ENCODE data around the gene FHIT.

FHIT gene

DNA sequence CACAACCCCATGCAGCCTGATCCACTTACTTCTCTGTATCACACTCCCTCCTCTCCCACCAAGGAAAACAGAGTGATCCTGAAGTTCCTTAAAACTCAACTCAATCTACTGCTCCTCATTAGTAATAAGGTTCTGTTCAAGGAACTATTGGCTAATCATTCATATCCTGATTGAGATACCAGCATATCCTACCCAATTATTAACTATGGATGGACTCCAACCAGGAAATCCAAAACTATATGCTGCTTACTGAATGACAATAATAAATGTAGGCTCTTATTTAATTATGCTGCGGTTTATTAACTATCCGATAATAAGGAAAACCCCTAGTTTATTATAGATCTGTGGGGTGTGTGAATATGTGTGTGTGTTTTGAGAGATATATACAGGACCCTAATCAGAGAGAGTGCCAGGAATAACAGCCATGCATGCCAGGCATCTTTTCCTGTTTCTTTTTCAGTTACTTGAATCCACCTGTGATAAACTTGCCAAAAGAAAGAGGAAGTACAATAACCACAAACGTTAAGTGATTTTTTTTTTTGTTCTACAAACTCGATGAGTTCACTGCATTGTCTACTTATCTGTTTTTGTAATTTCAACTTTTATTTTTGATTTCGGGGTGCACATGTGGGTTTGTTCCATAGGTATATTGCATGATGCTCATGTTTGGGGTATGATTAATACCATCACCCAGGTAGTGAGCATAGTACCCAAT lies 1169.7 kb downstream of the FHIT start:
- peaks cover 8% of the 10 kb centered on the region for H3K9me3 Mint-ChIP-seq
- H3K4me3 Mint-ChIP-seq: no peak overlapping the region
- intact Hi-C loops (cut with micrococcal nuclease): no loop called here
- no peaks in the 10 kb centered on the region for H3K27me3 Mint-ChIP-seq
- H3K27ac Mint-ChIP-seq: no peak overlapping the region
- H3K4me1 Mint-ChIP-seq (ENCODE audit: low read depth): peaks cover 9% of the 10 kb centered on the region
- no peaks in the 10 kb centered on the region for H3K36me3 Mint-ChIP-seq (ENCODE audit: low read depth)

DNA sequence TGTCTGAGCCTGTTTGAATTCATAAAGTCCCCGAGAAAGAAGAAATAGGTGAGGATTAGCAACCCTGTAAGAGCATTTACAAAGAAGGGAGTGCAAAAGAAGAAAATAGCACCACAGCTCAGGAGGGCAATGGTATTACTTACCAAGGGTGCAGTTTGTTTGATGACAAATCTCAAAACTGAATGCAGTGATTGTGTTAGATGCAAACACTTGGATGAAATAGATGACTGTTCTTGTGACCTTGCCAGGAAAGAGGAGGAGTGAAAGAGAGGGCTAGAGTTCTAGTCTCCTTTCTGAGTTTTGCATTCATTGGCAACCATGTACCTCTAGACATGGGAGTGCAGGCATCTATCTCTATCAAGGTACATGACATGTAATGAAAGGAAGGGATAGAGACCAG lies 1170.6 kb downstream of the FHIT start:
- Mint-ChIP-seq H3K4me1 (ENCODE audit: low read depth) (peaks cover 18% of the 10 kb centered on the region), H3K27me3 (no peaks in the 10 kb centered on the region), H3K9me3 (no peaks in the 10 kb centered on the region), H3K27ac (no peak overlapping the region), H3K4me3 (no peak overlapping the region), H3K36me3 (ENCODE audit: low read depth) (no peaks in the 10 kb centered on the region)
- intact Hi-C loops (cut with micrococcal nuclease): no loop called here

DNA sequence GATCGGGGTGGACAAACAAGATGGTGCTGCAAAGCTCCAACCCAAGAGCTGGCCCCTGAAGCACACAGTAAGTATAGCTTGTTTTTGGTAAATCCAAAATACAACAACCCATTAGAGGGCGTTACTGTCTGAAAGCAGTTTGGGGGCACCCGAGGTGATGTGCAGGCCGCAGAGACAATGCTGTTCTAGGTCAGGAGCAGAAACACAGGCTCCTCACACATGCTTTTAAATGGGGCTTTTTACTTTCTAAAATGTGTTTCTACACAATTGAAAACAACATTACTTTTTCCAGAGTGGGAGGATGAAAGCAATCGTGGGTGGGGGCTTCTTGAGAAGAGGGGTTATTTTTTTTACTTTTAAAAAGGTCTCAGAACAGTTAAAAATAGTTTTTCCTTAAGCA lies 1172.2 kb downstream of the FHIT start:
- Mint-ChIP-seq H3K9me3 (no peaks in the 10 kb centered on the region), H3K27me3 (no peaks in the 10 kb centered on the region), H3K27ac (no peak overlapping the region), H3K4me3 (no peak overlapping the region), H3K4me1 (ENCODE audit: low read depth) (peaks cover 18% of the 10 kb centered on the region), H3K36me3 (ENCODE audit: low read depth) (no peaks in the 10 kb centered on the region)
- intact Hi-C loops (cut with micrococcal nuclease): no loop called here

DNA sequence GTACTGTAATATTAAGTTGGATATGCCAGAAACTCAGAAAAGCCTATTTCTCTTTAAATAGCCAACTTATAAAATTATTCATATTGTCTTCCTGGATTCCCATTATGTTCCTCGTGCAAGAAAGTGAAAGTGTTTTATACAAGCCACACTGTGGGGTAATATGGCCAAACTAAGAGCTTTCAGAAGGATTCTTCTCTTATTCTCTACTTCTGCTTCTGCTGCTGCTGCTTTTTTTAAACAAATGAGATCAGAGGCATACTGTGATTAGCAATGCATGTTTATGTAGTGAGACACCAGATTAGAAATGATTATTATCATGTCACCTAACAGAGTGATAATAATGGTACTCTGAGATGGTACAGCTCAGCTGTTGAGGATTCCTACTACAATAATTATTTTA lies 1174.9 kb downstream of the FHIT start:
- H3K36me3 Mint-ChIP-seq (ENCODE audit: low read depth): no peaks in the 10 kb centered on the region
- intact Hi-C loops (cut with micrococcal nuclease): no loop called here
- H3K27me3 Mint-ChIP-seq: no peaks in the 10 kb centered on the region
- H3K4me3 Mint-ChIP-seq: peak overlapping the region; percentile 46
- peaks cover 7% of the 10 kb centered on the region for H3K9me3 Mint-ChIP-seq
- peaks cover 9% of the 10 kb centered on the region for H3K4me1 Mint-ChIP-seq (ENCODE audit: low read depth)
- no peak overlapping the region for H3K27ac Mint-ChIP-seq

DNA sequence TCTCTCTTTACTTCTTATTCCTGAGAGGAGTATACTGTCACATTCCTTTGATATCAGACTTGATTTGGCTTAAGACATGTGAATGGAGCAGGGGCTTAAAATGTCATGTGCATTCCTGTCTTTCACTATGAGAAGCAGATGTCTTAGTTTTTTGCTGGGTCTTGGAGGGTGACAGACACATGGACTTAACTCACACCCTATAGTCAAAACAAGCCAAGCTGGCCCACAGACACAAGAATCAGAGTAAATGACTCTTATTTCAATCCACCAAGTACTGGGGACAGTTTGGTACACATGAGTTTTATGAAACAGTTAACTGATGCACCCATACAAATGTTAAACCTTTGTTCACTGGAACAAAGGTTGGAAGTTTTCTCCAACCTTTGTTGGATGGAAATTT lies 1177.3 kb downstream of the FHIT start:
- H3K27me3 Mint-ChIP-seq: no peaks in the 10 kb centered on the region
- intact Hi-C loops (cut with micrococcal nuclease): no loop called here
- H3K4me1 Mint-ChIP-seq (ENCODE audit: low read depth): peaks cover 9% of the 10 kb centered on the region
- no peak overlapping the region for H3K4me3 Mint-ChIP-seq
- H3K9me3 Mint-ChIP-seq: peaks cover 7% of the 10 kb centered on the region
- no peak overlapping the region for H3K27ac Mint-ChIP-seq
- H3K36me3 Mint-ChIP-seq (ENCODE audit: low read depth): no peaks in the 10 kb centered on the region

DNA sequence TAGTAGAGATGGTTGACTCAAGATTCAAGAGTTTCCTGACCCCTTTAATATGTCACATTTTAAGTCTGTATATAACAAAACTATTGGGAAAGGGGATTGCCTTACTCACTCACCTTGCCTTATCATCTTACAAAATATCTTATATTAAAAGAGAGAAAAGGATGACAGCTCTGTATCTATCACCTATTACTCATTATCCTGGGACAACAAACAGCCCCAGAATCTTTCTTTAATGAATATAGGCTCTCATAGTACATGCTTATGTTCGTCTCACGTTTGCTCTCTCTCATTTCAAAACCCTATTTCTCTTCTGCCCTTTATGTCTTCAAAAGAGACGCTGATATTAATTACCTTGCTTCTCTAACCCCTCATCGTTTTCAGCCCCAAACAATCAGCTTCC lies 1178.0 kb downstream of the FHIT start:
- Mint-ChIP-seq H3K36me3 (ENCODE audit: low read depth) (no peaks in the 10 kb centered on the region), H3K4me3 (no peak overlapping the region), H3K4me1 (ENCODE audit: low read depth) (peaks cover 9% of the 10 kb centered on the region), H3K27me3 (no peaks in the 10 kb centered on the region), H3K27ac (no peak overlapping the region), H3K9me3 (peaks cover 7% of the 10 kb centered on the region)
- intact Hi-C loops (cut with micrococcal nuclease): no loop called here

DNA sequence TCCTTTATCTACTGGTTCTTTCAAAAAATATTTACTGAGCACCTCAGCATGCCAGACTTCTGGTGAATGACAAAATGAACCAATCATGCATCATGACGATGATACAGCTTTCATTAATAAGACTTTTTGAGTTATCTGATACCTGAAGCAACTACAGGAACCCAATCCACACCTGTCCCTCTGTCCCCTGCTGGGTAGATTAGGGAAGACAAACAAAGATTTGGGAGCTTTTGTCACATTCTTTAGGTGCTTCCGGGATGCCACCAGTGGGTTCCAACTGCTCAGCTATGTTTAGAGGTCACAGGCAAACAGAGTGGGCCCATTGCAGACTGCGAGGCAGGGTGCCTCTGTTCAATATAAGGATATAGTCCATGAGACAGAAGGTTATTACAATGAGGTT lies 1180.9 kb downstream of the FHIT start:
- no peak overlapping the region for H3K27ac Mint-ChIP-seq
- H3K9me3 Mint-ChIP-seq: peaks cover 7% of the 10 kb centered on the region
- intact Hi-C loops (cut with micrococcal nuclease): no loop called here
- no peaks in the 10 kb centered on the region for H3K36me3 Mint-ChIP-seq (ENCODE audit: low read depth)
- H3K4me3 Mint-ChIP-seq: no peak overlapping the region
- H3K4me1 Mint-ChIP-seq (ENCODE audit: low read depth): no peaks in the 10 kb centered on the region
- H3K27me3 Mint-ChIP-seq: no peaks in the 10 kb centered on the region

DNA sequence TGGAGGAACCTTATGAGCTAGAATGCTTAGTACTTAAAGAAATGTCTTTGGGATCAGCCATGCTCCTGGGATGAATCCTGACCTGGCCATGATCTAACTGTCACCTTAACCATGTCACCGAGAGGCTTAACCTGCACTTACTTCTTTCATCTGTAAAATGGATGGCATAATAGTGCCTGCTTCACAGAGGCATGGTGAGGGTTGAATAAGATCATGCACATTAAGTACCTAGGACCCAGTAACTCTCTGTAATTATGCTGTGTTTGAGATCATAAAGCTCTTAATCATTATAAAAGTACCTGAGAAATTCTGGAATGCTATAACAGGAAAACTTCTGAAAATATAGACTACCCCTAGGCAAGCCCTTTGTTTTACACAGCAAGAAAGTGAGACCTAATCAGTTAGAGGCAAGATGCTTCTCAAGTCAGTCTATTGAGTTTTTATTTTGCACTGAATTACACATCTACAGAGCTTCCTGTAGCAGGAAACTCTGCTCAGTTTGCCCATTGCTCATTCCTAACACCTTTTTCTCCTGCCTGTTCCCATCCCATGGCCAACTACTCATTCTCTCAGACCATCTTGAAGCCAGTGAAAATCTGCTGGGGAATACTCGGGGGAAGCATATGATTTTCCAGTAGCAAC lies 1185.9 kb downstream of the FHIT start:
- intact Hi-C loops (cut with micrococcal nuclease): no loop called here
- no peaks in the 10 kb centered on the region for H3K9me3 Mint-ChIP-seq
- H3K36me3 Mint-ChIP-seq (ENCODE audit: low read depth): no peaks in the 10 kb centered on the region
- no peak overlapping the region for H3K4me3 Mint-ChIP-seq
- H3K27me3 Mint-ChIP-seq: no peaks in the 10 kb centered on the region
- H3K27ac Mint-ChIP-seq: no peak overlapping the region
- H3K4me1 Mint-ChIP-seq (ENCODE audit: low read depth): no peaks in the 10 kb centered on the region

DNA sequence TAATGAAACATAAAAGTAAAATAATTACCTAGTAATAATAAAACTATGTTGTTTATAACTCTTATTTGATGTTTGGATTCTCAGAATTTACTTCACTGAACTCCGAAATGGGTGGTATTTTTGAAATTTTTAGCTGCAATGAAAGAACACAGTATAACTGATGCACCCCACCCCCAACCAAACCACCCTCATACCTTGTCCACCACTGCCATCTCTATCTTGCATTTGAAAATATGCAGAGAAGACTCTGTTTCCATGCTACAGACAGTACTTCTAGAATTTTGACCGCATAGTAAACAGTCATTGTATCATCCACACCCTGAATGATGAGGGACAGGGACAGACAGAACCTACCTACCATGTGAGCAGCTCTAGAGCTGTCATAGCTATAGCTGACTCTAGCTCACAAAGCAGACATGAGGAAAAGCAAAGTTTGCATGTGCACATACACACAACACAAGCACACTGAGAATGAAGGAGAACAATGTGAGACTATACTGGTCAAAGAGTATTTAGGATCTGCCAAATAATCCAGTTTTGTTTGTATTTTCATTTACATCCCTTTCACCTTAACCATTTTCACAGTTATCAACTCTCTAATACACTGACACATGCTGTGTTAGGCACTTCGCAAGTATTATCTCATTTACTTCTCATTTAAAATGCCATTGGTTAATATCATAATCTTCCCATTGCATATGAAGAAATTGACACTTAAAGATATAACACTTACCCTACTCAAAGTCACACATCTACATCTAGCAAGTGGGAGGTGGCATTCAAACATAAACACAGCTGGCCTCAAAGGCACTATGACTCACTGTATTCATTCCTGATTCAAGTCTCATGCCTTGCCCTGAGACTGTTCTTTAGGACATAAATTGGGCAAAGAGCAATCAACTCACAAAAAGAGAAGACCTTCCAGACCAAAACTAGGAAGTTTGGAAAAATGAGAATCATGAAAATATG lies 1186.8 kb downstream of the FHIT start:
- Mint-ChIP-seq H3K36me3 (ENCODE audit: low read depth) (no peaks in the 10 kb centered on the region), H3K27me3 (no peaks in the 10 kb centered on the region), H3K4me1 (ENCODE audit: low read depth) (no peaks in the 10 kb centered on the region), H3K4me3 (no peak overlapping the region), H3K9me3 (no peaks in the 10 kb centered on the region), H3K27ac (no peak overlapping the region)
- intact Hi-C loops (cut with micrococcal nuclease): no loop called here

DNA sequence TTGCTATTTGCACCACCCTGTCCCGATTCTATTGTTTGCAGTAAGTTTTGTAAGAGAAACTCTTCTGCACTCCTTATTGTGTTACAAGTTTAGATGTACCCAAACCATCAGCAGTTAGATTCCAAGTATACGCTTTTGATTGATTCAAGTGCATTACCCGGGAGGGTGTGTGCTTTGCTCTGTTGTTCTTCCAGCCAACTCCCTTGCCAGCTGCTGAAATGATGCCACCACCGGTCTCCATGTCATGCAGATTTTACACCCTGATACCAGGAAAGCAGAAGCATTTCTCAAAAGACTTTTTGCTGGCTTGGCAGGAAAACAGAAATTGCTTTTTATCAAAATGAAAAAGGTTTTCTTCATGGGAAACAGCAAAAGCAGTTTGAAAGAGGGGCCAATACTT lies 1194.8 kb downstream of the FHIT start:
- no peaks in the 10 kb centered on the region for H3K36me3 Mint-ChIP-seq (ENCODE audit: low read depth)
- intact Hi-C loops (cut with micrococcal nuclease): no loop called here
- no peaks in the 10 kb centered on the region for H3K27me3 Mint-ChIP-seq
- H3K9me3 Mint-ChIP-seq: peaks cover 18% of the 10 kb centered on the region
- H3K4me3 Mint-ChIP-seq: no peak overlapping the region
- H3K4me1 Mint-ChIP-seq (ENCODE audit: low read depth): no peaks in the 10 kb centered on the region
- H3K27ac Mint-ChIP-seq: no peak overlapping the region

DNA sequence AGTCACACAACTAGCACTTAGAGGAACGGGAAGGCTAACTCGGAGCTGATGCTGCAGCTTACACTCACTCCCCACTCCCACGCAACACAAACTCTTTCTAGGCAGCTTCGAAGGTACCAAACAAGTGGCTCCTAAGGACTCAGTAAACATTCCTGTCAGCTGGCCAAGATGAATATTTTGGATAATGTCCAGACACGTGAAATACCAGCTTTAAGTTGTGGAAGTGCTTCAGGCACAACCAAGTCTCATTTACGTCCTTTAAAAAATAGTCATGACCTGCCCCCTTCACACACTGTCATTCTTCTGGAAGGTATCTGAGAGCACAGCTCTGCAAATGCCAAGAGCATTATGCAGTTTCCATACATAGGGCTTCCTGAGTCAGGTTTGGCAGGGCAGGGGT lies 1195.5 kb downstream of the FHIT start:
- intact Hi-C loops (cut with micrococcal nuclease): no loop called here
- Mint-ChIP-seq H3K9me3 (peaks cover 18% of the 10 kb centered on the region), H3K4me1 (ENCODE audit: low read depth) (no peaks in the 10 kb centered on the region), H3K27me3 (no peaks in the 10 kb centered on the region), H3K4me3 (no peak overlapping the region), H3K36me3 (ENCODE audit: low read depth) (no peaks in the 10 kb centered on the region), H3K27ac (no peak overlapping the region)

DNA sequence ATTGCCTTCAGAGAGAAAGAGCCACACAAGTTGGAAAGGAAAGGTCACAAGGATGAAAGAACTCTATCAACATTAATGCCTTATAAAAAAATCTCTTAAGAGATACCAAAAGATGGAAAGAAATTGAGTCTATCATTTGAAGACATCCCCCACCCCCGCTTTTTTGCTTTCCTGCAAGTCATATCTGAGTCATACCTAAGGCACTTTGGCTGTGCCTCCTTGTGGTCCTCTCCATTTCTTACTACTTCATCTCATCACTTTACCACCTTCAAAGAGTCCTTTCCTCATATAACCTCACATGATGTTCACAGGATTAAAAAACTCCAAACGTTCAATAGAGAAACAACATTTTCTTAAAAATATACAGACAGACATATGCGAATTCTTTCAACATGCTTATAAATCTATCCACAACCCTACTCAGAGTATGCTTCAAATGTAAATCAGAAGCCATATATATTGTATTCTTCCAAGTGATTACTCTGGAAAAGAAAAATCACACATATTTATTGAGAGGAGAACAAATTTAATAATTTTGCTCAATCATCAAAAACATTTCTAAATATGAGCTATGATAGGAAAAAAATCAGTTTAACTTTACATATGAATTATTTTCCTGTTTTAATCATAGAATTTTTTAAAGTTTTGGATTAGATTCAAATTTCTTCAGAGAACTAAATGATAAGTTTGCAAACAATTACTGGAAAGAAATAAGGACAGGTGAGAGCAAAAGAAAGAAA lies 1197.6 kb downstream of the FHIT start:
- Mint-ChIP-seq H3K4me3 (no peak overlapping the region), H3K4me1 (ENCODE audit: low read depth) (no peaks in the 10 kb centered on the region), H3K27ac (no peak overlapping the region), H3K27me3 (no peaks in the 10 kb centered on the region), H3K9me3 (peaks cover 16% of the 10 kb centered on the region), H3K36me3 (ENCODE audit: low read depth) (no peaks in the 10 kb centered on the region)
- intact Hi-C loops (cut with micrococcal nuclease): no loop called here

DNA sequence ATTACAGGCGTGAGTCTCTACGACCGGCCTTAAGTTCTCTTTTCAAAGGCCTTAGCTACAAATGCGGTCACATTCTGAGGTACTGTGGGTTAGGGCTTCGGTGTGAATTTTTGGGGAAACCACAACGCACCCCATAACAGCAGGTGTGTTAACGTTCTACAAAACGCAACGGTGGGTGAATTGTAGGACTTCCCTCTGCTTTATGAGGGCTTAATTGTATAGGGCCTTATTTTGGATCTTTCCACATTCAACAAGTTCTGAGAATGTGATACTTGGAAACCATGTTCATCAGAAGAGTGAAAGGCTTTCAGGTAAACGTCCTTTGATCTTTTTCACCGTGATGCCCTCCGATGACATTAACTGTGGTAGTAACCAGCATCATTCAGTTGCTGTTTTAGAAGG lies 1202.8 kb downstream of the FHIT start:
- intact Hi-C loops (cut with micrococcal nuclease): no loop called here
- Mint-ChIP-seq H3K9me3 (peaks cover 14% of the 10 kb centered on the region), H3K4me3 (no peak overlapping the region), H3K36me3 (ENCODE audit: low read depth) (no peaks in the 10 kb centered on the region), H3K4me1 (ENCODE audit: low read depth) (no peaks in the 10 kb centered on the region), H3K27ac (no peak overlapping the region), H3K27me3 (no peaks in the 10 kb centered on the region)

Measured in dendritic cell treated with granulocyte-macrophage colony-stimulating factor and Interleukin-4, amounts not matched to agents 40 ng/mL and 50 ng/mL, for 4 days (primary cell).